Spleen (tissue), 7 donors: ENCODE results near the gene ARHGEF26.

Experiments
- CTCF ChIP-seq, 11 experiments: fragments of 200-600 bp in 7 of 11; fragments of 450-650 bp in 4 of 11; sonication (generic) in 4 of 11; IDR thresholded peaks in 8 of 11; conservative IDR thresholded peaks in 3 of 11; 1 replicate in 7 of 11; 2 replicates in 4 of 11; pipeline versions ENCODE4 v1.4.0 to v1.8.0; 2016 to 2021; ENCODE audit warnings: antibody characterized with exemption in 11 of 11, inconsistent platforms in 4 of 11, mild to moderate bottlenecking in 1 of 11
- POLR2A ChIP-seq, 3 donors: fragments of 450-650 bp; IDR thresholded peaks; one replicate each; pipeline ENCODE4 v1.5.1; 2017; ENCODE audit warnings: antibody characterized with exemption in 3 of 3, mild to moderate bottlenecking in 1 of 3
- donor health status: DM: no; HTN: no; CAD: no; lungs with moderate emphysema.
- donor health status: DM: no; HTN: no; CAD: no.
- donor health status: DM: no; HTN: no; CAD: no.

DNA sequence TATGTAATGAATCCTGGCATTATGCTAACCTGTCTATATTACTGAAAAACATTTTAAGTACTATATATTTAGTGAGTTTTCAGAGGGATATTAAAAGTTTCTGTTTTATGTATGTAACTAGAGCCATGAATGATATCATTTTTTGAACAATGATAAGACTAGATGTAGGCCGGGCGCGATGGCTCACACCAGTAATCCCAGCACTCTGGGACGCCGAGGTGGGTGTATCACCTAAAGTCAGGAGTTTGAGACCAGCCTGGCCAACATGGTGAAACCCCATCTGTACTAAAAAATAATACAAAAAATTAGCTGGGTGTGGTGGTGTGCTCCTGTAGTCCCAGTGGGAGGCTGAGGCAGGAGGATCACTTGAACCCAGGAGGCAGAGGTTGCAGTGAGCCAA is 169.0 kb downstream of the ARHGEF26 start:
- no peak for TF ChIP-seq CTCF (IDR thresholded peaks at IDR 0.05 in 8 of 11, conservative IDR thresholded peaks at IDR 0.05 in 3 of 11)
- no peak for TF ChIP-seq POLR2A (IDR thresholded peaks at IDR 0.05)
